ENCODE measurements around the gene KIAA0513. TPM values are rescaled to one million over a fixed set of nuclear protein-coding genes. Genes with fewer than 3 reads are reported as not detected.

The KIAA0513 gene
- total RNA-seq, 1 experiment from 2014 or later, result 2.9 TPM

GRCh38 chr16:85129876-85130704 lies 102.5 kb downstream of the KIAA0513 start:
- no peak for TF ChIP-seq CTCF (conservative IDR thresholded peaks at IDR 0.05; ENCODE audit: low read depth, low read length)
- no peaks in the 10 kb centered on the region for H3K27me3 ChIP-seq (replicated peaks; ENCODE audit: insufficient read depth, low read depth, low read length, poor library complexity)
- H3K4me3 ChIP-seq (ENCODE audit: low read depth, low read length, poor library complexity, severe bottlenecking), result no peak overlapping the region
- no TSS peak for BruUV-seq (replicated peaks)
- H3K27ac ChIP-seq (ENCODE audit: low read depth, low read length, poor library complexity, severe bottlenecking), result peak overlapping the region; percentile 2
- intact Hi-C loops (cut with micrococcal nuclease; ENCODE audit: unreplicated experiment), result no loop called here
- ChIA-PET CTCF (no interaction called here), POLR2A (ENCODE audit: low non-redundant PET) (no interaction called here)
- no peaks in the 10 kb centered on the region for H3K36me3 ChIP-seq (ENCODE audit: insufficient read depth, low read length, poor library complexity, severe bottlenecking)
- peak; percentile 31 for DNase-seq (ENCODE audit: low spot score)
- no peaks in the 10 kb centered on the region for H3K9me3 ChIP-seq (ENCODE audit: low read depth, low read length, poor library complexity, severe bottlenecking)
- H3K4me1 ChIP-seq (ENCODE audit: insufficient read depth, low read length, poor library complexity, severe bottlenecking), result peaks cover 32% of the 10 kb centered on the region

GRCh38 chr16:85130705-85131028 lies 103.1 kb downstream of the KIAA0513 start:
- H3K9me3 ChIP-seq (ENCODE audit: low read depth, low read length, poor library complexity, severe bottlenecking), result no peaks in the 10 kb centered on the region
- intact Hi-C loops (cut with micrococcal nuclease; ENCODE audit: unreplicated experiment), result no loop called here
- H3K36me3 ChIP-seq (ENCODE audit: insufficient read depth, low read length, poor library complexity, severe bottlenecking), result no peaks in the 10 kb centered on the region
- ChIA-PET POLR2A (ENCODE audit: low non-redundant PET) (no interaction called here), CTCF (no interaction called here)
- H3K27me3 ChIP-seq (replicated peaks; ENCODE audit: insufficient read depth, low read depth, low read length, poor library complexity), result no peaks in the 10 kb centered on the region
- no peak for TF ChIP-seq CTCF (conservative IDR thresholded peaks at IDR 0.05; ENCODE audit: low read depth, low read length)
- no peak for TF ChIP-seq EZH2 (IDR thresholded peaks at IDR 0.05; ENCODE audit: borderline replicate concordance, low read depth, low read length, poor library complexity, severe bottlenecking)
- BruUV-seq (replicated peaks), result no TSS peak
- peak overlapping the region; percentile 2 for H3K27ac ChIP-seq (ENCODE audit: low read depth, low read length, poor library complexity, severe bottlenecking)
- H3K4me1 ChIP-seq (ENCODE audit: insufficient read depth, low read length, poor library complexity, severe bottlenecking), result peaks cover 28% of the 10 kb centered on the region
- H3K4me3 ChIP-seq (ENCODE audit: low read depth, low read length, poor library complexity, severe bottlenecking), result no peak overlapping the region
- no peak for DNase-seq (ENCODE audit: low spot score)

- Histone ChIP-seq H3K27ac (ENCODE audit: low read depth, low read length, poor library complexity, severe bottlenecking) (no peak overlapping the region), H3K4me3 (ENCODE audit: low read depth, low read length, poor library complexity, severe bottlenecking) (no peak overlapping the region), H3K36me3 (ENCODE audit: insufficient read depth, low read length, poor library complexity, severe bottlenecking) (no peaks in the 10 kb centered on the region), H3K27me3 (replicated peaks; ENCODE audit: insufficient read depth, low read depth, low read length, poor library complexity) (no peaks in the 10 kb centered on the region), H3K9me3 (ENCODE audit: low read depth, low read length, poor library complexity, severe bottlenecking) (no peaks in the 10 kb centered on the region), H3K4me1 (ENCODE audit: insufficient read depth, low read length, poor library complexity, severe bottlenecking) (peaks cover 10% of the 10 kb centered on the region)
- no TSS peak for BruUV-seq (replicated peaks)
- intact Hi-C loops (cut with micrococcal nuclease; ENCODE audit: unreplicated experiment), result no loop called here
- no peak for DNase-seq (ENCODE audit: low spot score)
- no peak for TF ChIP-seq EZH2 (IDR thresholded peaks at IDR 0.05; ENCODE audit: borderline replicate concordance, low read depth, low read length, poor library complexity, severe bottlenecking)
- no peak for TF ChIP-seq CTCF (conservative IDR thresholded peaks at IDR 0.05; ENCODE audit: low read depth, low read length)
- CTCF ChIA-PET, result no interaction called here
- POLR2A ChIA-PET (ENCODE audit: low non-redundant PET), result no interaction called here
Observed at GRCh38 chr16:85132456-85133289, 105.1 kb downstream of the KIAA0513 start.
